ENCODE measurements around the gene BTBD7. TPM values are rescaled to one million over a fixed set of nuclear protein-coding genes. Genes with fewer than 3 reads are reported as not detected.

Gene BTBD7, protein sequence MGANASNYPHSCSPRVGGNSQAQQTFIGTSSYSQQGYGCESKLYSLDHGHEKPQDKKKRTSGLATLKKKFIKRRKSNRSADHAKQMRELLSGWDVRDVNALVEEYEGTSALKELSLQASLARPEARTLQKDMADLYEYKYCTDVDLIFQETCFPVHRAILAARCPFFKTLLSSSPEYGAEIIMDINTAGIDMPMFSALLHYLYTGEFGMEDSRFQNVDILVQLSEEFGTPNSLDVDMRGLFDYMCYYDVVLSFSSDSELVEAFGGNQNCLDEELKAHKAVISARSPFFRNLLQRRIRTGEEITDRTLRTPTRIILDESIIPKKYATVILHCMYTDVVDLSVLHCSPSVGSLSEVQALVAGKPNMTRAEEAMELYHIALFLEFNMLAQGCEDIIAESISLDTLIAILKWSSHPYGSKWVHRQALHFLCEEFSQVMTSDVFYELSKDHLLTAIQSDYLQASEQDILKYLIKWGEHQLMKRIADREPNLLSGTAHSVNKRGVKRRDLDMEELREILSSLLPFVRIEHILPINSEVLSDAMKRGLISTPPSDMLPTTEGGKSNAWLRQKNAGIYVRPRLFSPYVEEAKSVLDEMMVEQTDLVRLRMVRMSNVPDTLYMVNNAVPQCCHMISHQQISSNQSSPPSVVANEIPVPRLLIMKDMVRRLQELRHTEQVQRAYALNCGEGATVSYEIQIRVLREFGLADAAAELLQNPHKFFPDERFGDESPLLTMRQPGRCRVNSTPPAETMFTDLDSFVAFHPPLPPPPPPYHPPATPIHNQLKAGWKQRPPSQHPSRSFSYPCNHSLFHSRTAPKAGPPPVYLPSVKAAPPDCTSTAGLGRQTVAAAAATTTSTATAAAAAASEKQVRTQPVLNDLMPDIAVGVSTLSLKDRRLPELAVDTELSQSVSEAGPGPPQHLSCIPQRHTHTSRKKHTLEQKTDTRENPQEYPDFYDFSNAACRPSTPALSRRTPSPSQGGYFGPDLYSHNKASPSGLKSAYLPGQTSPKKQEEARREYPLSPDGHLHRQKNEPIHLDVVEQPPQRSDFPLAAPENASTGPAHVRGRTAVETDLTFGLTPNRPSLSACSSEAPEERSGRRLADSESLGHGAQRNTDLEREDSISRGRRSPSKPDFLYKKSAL
- polyA plus RNA-seq (2011; rRNA removed), result 22.4 and 24.4 TPM in 2 replicates
- 54.6 and 55.0 TPM in 2 replicates for polyA minus RNA-seq (2011; rRNA and poly(A)+ RNA removed)

DNA sequence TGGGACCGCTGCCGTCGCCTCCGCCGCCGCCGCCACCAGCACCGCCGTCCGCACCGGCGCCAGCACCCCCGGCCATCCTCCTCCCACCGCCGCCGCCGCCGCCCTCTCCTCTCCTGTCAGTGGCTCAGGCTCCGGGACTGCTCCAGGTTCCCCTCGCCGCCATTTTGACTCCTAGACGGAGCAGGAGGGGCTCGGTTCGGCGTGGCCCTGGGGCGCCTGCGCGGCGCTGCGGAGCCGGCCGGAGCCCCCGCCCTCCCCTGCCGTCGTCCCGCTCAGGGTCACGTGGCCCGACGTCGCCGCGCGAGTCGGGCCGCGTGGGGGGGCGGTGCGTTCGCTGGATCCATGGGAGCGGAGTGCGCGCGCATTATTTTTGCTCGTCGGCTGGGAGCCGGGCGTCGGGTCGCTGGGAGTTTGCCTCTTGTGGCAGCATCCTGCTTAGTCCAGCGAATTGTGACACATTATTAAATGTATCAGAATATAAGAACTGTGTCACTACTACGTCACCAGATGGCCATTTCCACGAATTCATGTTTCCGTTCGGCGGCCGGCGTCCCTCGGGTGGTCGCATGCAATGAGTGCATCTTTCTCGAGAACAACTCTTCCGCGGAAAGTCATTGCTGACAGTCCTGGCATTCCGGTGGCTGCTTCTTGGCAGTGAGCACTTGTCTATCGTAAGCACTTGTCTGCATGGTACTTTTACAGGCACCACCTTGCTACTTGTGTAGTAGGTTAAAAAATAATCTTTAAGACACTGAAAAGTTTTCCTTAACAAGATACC is at the start of gene BTBD7:
Gene BTBD7, minus strand, starts transcription at position 184 of the 778 bp plus-strand sequence. CDS start 36,985 bp downstream, outside the sequence.
- Histone ChIP-seq H3K4me3 (ENCODE audit: low read depth, low read length) (peak within 1 kb of the TSS; percentile 82), H3K27me3 (ENCODE audit: control insufficient read depth, insufficient read depth, low read length) (no peaks in the 10 kb centered on the region), H3K27ac (ENCODE audit: low read depth, low read length) (peak within 1 kb of the TSS; percentile 80), H3K9me3 (ENCODE audit: control insufficient read depth, insufficient read depth, low read length) (peaks cover 3% of the 10 kb centered on the region; the same call in 1 of the 2 replicates)
- DNase-seq (ENCODE audit: low read depth, low spot score), result peak; percentile 81
- ChIA-PET CTCF (interaction anchor here (1.2 kb wide), 1 partner anchor 74 kb away, joined by 3 read pairs; no protein-coding TSS in a partner anchor), POLR2A (no interaction called here)
- TF ChIP-seq, protein P1, sequence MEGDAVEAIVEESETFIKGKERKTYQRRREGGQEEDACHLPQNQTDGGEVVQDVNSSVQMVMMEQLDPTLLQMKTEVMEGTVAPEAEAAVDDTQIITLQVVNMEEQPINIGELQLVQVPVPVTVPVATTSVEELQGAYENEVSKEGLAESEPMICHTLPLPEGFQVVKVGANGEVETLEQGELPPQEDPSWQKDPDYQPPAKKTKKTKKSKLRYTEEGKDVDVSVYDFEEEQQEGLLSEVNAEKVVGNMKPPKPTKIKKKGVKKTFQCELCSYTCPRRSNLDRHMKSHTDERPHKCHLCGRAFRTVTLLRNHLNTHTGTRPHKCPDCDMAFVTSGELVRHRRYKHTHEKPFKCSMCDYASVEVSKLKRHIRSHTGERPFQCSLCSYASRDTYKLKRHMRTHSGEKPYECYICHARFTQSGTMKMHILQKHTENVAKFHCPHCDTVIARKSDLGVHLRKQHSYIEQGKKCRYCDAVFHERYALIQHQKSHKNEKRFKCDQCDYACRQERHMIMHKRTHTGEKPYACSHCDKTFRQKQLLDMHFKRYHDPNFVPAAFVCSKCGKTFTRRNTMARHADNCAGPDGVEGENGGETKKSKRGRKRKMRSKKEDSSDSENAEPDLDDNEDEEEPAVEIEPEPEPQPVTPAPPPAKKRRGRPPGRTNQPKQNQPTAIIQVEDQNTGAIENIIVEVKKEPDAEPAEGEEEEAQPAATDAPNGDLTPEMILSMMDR (IDR thresholded peaks at IDR 0.05; ENCODE audit: low read depth, low read length), result peak; percentile 22; the same call in 1 of the 2 replicates

DNA sequence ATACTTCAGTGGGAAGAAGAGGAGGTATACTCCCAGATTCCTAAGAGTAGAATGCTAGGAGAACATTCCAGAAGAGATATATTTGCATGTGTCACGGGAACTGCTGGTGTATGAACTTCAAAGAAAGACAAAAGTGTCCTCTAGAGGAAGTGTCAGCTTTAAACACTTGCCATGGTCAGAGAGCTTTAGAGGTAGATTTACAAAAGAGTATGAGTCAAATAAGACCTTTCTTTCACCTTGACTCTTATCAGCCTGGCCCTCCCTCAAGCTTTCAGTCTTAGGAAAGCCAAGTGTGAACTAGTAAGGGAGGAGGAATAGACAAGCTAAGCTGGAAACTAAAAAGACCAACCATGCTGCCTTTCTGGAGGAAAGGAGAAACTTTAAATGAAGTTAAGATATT is 48.8 kb upstream of the BTBD7 start:
- Histone ChIP-seq H3K9me3 (ENCODE audit: control insufficient read depth, insufficient read depth, low read length) (no peaks in the 10 kb centered on the region), H3K4me3 (ENCODE audit: low read depth, low read length) (no peak overlapping the region), H3K27me3 (ENCODE audit: control insufficient read depth, insufficient read depth, low read length) (no peaks in the 10 kb centered on the region), H3K27ac (ENCODE audit: low read depth, low read length) (no peak overlapping the region)
- ChIA-PET POLR2A (no interaction called here), CTCF (no interaction called here)
- DNase-seq (ENCODE audit: low read depth, low spot score), result no peak
- TF ChIP-seq, protein P1 (IDR thresholded peaks at IDR 0.05; ENCODE audit: low read depth, low read length), result no peak

DNA sequence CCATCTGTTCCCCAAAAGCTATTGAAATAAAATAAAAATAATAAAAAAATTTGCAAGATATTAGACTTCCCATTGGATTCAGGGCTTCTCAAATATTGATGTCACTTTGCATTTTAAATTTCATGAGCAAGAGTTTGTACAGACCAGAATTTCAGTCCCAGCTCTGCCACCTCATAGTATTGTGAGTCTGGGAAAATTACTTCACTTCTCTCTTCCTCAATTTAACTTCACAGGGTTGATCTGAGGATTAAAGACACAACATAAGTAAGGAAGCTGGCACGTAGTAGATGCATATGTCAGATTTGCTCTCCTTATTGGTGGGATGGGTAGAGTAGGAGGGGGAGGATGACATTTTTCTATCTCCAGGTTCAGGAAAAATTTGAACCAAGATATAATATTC is 47.0 kb upstream of the BTBD7 start:
- Histone ChIP-seq H3K27me3 (ENCODE audit: control insufficient read depth, insufficient read depth, low read length) (no peaks in the 10 kb centered on the region), H3K9me3 (ENCODE audit: control insufficient read depth, insufficient read depth, low read length) (no peaks in the 10 kb centered on the region), H3K4me3 (ENCODE audit: low read depth, low read length) (no peak overlapping the region), H3K27ac (ENCODE audit: low read depth, low read length) (no peak overlapping the region)
- ChIA-PET CTCF (no interaction called here), POLR2A (no interaction called here)
- DNase-seq (ENCODE audit: low read depth, low spot score), result no peak
- TF ChIP-seq, protein P1 (IDR thresholded peaks at IDR 0.05; ENCODE audit: low read depth, low read length), result no peak

DNA sequence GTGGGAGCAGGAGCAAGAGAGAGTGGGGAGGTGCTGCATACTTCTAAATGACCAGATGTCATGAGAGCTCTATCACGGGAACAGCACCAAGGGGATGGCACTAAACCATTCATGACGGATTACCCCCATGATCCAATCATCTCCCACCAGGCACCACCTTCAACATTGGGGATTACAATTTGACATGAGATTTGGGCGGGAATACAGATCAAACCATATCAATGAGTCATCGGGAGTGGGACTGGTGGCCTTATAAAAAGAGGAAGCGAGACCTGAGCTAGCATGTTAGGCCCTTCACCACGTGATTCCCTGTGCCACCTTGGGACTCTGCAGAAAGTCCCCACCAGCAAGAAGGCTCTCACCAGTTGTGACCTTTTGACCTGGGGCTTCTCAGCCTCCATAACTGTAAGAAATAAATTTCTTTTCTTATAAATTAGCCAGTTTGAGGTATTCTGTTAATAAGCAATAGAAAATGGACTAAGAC is 42.9 kb upstream of the BTBD7 start:
- Histone ChIP-seq H3K27ac (ENCODE audit: low read depth, low read length) (no peak overlapping the region), H3K4me3 (ENCODE audit: low read depth, low read length) (no peak overlapping the region), H3K27me3 (ENCODE audit: control insufficient read depth, insufficient read depth, low read length) (no peaks in the 10 kb centered on the region), H3K9me3 (ENCODE audit: control insufficient read depth, insufficient read depth, low read length) (no peaks in the 10 kb centered on the region)
- TF ChIP-seq, protein P1 (IDR thresholded peaks at IDR 0.05; ENCODE audit: low read depth, low read length), result no peak
- ChIA-PET POLR2A (no interaction called here), CTCF (no interaction called here)
- no peak for DNase-seq (ENCODE audit: low read depth, low spot score)

All from AG04450 (cell line).